ENCODE results near the gene SLC7A6.

DNA sequence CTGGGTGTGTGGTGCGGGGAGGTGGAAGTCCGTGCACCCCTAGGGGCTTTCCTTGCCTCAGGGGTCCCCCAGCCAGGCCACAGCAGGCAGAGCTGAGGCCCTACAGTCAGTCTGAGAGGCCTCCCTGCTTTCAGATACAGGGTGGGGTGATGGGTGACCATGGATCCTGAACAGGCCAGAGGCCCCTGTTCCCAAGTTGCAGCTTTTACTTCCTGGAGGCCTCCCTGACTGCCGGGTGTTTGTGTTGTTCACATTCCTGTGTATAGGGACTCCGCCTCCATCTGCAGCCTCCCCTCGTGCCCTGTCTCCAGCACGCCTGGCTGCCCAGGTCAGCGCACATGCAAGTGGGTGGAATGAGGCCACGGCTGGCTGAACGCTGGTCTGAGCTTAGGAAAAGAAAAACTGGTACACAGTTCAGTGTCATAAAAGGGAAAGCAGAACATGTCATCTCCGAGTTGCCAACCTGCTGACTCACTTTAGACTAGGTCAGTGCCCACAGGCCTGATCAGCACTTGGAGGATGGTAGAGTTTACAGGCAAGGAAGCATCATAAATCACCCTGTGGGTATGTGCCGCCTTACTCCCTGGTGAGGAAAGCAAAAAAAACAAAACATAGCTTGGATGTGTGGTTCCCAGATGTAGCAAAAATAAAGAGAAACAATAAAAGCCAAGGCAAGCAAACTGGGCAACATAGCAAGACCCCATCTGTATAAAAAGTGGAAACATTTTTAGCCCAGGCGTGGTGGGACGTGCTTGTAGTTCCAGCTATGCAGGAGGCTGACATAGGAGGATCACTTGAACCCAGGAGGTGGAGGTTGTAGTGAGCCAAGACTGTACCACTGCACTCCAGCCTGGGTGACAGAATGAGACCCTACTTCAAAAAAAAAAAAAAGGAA, 6.2 kb upstream of the SLC7A6 start:
- TF ChIP-seq, protein P1, sequence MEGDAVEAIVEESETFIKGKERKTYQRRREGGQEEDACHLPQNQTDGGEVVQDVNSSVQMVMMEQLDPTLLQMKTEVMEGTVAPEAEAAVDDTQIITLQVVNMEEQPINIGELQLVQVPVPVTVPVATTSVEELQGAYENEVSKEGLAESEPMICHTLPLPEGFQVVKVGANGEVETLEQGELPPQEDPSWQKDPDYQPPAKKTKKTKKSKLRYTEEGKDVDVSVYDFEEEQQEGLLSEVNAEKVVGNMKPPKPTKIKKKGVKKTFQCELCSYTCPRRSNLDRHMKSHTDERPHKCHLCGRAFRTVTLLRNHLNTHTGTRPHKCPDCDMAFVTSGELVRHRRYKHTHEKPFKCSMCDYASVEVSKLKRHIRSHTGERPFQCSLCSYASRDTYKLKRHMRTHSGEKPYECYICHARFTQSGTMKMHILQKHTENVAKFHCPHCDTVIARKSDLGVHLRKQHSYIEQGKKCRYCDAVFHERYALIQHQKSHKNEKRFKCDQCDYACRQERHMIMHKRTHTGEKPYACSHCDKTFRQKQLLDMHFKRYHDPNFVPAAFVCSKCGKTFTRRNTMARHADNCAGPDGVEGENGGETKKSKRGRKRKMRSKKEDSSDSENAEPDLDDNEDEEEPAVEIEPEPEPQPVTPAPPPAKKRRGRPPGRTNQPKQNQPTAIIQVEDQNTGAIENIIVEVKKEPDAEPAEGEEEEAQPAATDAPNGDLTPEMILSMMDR (IDR thresholded peaks at IDR 0.05; ENCODE audit: insufficient read depth, low read depth, low read length): no peak
- no peak for TF ChIP-seq EZH2 (IDR thresholded peaks at IDR 0.05; ENCODE audit: insufficient read depth, low read length)
